H9 (cell line): ENCODE results near the gene VSIG10L. TPM values are rescaled to one million over a fixed set of nuclear protein-coding genes. Genes with fewer than 3 reads are reported as not detected.
A peak's percentile ranks its signal among the peaks of the same experiment; 100 is the strongest.

Source experiments
- DNase-seq: peaks from one replicate; pipeline ENCODE4 v3.0.0-alpha.2; 2017
- H2AFZ ChIP-seq: one replicate; pipeline ENCODE4 v1.6.1; 2013; ENCODE audit warnings: mild to moderate bottlenecking, low read length, control low read depth, moderate library complexity
- H2AK5ac ChIP-seq: 2 replicates; pipeline ENCODE4 v1.6.1; 2013; ENCODE audit warnings: low read length, control low read depth, mixed read lengths; ENCODE audit not compliant: insufficient read length
- H2BK120ac ChIP-seq: one replicate; pipeline ENCODE4 v1.6.1; 2013; ENCODE audit warnings: low read depth, mild to moderate bottlenecking, low read length, control low read depth, inconsistent platforms; ENCODE audit not compliant: poor library complexity, severe bottlenecking
- H2BK12ac ChIP-seq: 2 replicates; pipeline ENCODE4 v1.6.1; 2013; ENCODE audit warnings: low read length, control low read depth, mixed read lengths, low read depth; ENCODE audit not compliant: insufficient read length
- H2BK15ac ChIP-seq: 2 replicates; pipeline ENCODE4 v1.6.1; 2013; ENCODE audit warnings: low read depth, low read length, control low read depth
- H2BK20ac ChIP-seq: one replicate; pipeline ENCODE4 v1.6.1; 2013; ENCODE audit warnings: low read depth, mild to moderate bottlenecking, low read length, control low read depth, inconsistent platforms; ENCODE audit not compliant: poor library complexity, severe bottlenecking
- H2BK5ac ChIP-seq: 2 replicates; pipeline ENCODE4 v1.6.1; 2013; ENCODE audit warnings: low read length, control low read depth, mixed read lengths; ENCODE audit not compliant: insufficient read length
- H3K14ac ChIP-seq: 2 replicates; pipeline ENCODE4 v1.6.1; 2013; ENCODE audit warnings: low read length, control low read depth; ENCODE audit not compliant: insufficient read depth
- H3K18ac ChIP-seq: 2 replicates; pipeline ENCODE4 v1.6.1; 2013; ENCODE audit warnings: low read depth, mild to moderate bottlenecking, mixed read lengths, low read length, control low read depth; ENCODE audit not compliant: insufficient read length
- H3K23ac ChIP-seq: 2 replicates; pipeline ENCODE4 v1.6.1; 2013; ENCODE audit warnings: low read length, control low read depth, mixed read lengths, low read depth; ENCODE audit not compliant: insufficient read length
- H3K23me2 ChIP-seq: 2 replicates; pipeline ENCODE4 v1.6.1; 2013; ENCODE audit warnings: low read depth, mild to moderate bottlenecking, mixed read lengths, low read length, control low read depth; ENCODE audit not compliant: insufficient read length, poor library complexity, severe bottlenecking
- H3K27ac ChIP-seq: 2 replicates; pipeline ENCODE4 v1.5.1; 2013; ENCODE audit warnings: low read length, control low read depth, mixed read lengths, low read depth; ENCODE audit not compliant: insufficient read length
- H3K27me3 ChIP-seq: 2 replicates; pipeline ENCODE4 v1.6.1; 2013; ENCODE audit warnings: low read length, control low read depth, inconsistent platforms; ENCODE audit not compliant: insufficient read depth
- H3K4ac ChIP-seq: 2 replicates; pipeline ENCODE4 v1.6.1; 2013; ENCODE audit warnings: low read depth, mild to moderate bottlenecking, control low read depth, inconsistent platforms, low read length, moderate library complexity
- H3K4me1 ChIP-seq: 2 replicates; pipeline ENCODE4 v1.6.1; 2013; ENCODE audit warnings: low read length, control low read depth, inconsistent platforms; ENCODE audit not compliant: insufficient read depth
- H3K4me2 ChIP-seq: 2 replicates; pipeline ENCODE4 v1.6.1; 2013; ENCODE audit warnings: low read length, control low read depth, mixed read lengths; ENCODE audit not compliant: insufficient read length, insufficient read depth
- H3K56ac ChIP-seq: 2 replicates; pipeline ENCODE4 v1.6.1; 2013; ENCODE audit warnings: low read depth, mild to moderate bottlenecking, mixed read lengths, low read length, control low read depth; ENCODE audit not compliant: insufficient read length
- H3K79me1 ChIP-seq: 2 replicates; pipeline ENCODE4 v1.6.1; 2013; ENCODE audit warnings: low read depth, mild to moderate bottlenecking, moderate library complexity, low read length, control low read depth, inconsistent platforms; ENCODE audit not compliant: insufficient read depth, poor library complexity, severe bottlenecking
- H3K79me2 ChIP-seq: 2 replicates; pipeline ENCODE4 v1.6.1; 2013; ENCODE audit warnings: low read length, control low read depth, inconsistent platforms; ENCODE audit not compliant: insufficient read depth
- H3K9ac ChIP-seq: 2 replicates; pipeline ENCODE4 v1.6.1; 2013; ENCODE audit warnings: low read length, control low read depth, mixed read lengths; ENCODE audit not compliant: insufficient read length; ENCODE audit errors: extremely low read depth
- H3K9me3 ChIP-seq: one replicate; pipeline ENCODE4 v1.6.1; 2013; ENCODE audit warnings: low read depth, low read length, inconsistent platforms; ENCODE audit not compliant: control insufficient read depth
- H3T11ph ChIP-seq: one replicate; pipeline ENCODE4 v1.6.1; 2013; ENCODE audit warnings: mild to moderate bottlenecking, low read length, control low read depth, inconsistent platforms
- H4K20me1 ChIP-seq: one replicate; pipeline ENCODE4 v1.6.1; 2013; ENCODE audit not compliant: control insufficient read depth, insufficient read length, insufficient read depth
- H4K5ac ChIP-seq: 2 replicates; pipeline ENCODE4 v1.6.1; 2013; ENCODE audit warnings: low read depth, mild to moderate bottlenecking, mixed read lengths, low read length, control low read depth; ENCODE audit not compliant: insufficient read length
- H4K8ac ChIP-seq: replicated peaks from 2 replicates; pipeline ENCODE4 v1.6.1; 2013; ENCODE audit warnings: low read length, control low read depth, mixed read lengths, low read depth; ENCODE audit not compliant: insufficient read length
- H4K91ac ChIP-seq: 2 replicates; pipeline ENCODE4 v1.6.1; 2013; ENCODE audit warnings: low read depth, mild to moderate bottlenecking, moderate library complexity, mixed read lengths, low read length, control low read depth; ENCODE audit not compliant: insufficient read length
- H3K27ac Mint-ChIP-seq, 3 experiments: 2 replicates in 2 of 3; 3 replicates in 1 of 3; pipeline ENCODE4 v1.8.0; 2020 to 2021; ENCODE audit warnings: mixed read lengths in 3 of 3, mild to moderate bottlenecking in 1 of 3, moderate library complexity in 1 of 3
- H3K27me3 Mint-ChIP-seq: 2 replicates; pipeline ENCODE4 v1.8.0; 2021; ENCODE audit warnings: low read depth, mild to moderate bottlenecking, moderate library complexity, mixed read lengths
- H3K36me3 Mint-ChIP-seq, 3 experiments: 2 replicates in 2 of 3; 3 replicates in 1 of 3; pipeline ENCODE4 v1.8.0; 2020 to 2021; ENCODE audit warnings: low read depth in 3 of 3, mixed read lengths in 3 of 3; ENCODE audit not compliant: insufficient read depth in 1 of 3
- H3K4me1 Mint-ChIP-seq, 2 experiments: 2 replicates each; pipeline ENCODE4 v1.8.0; 2020; ENCODE audit warnings: mixed read lengths in 2 of 2
- H3K4me3 Mint-ChIP-seq, 2 experiments: 2 replicates in 1 of 2; 3 replicates in 1 of 2; pipeline ENCODE4 v1.8.0; 2020 to 2021; ENCODE audit warnings: mild to moderate bottlenecking in 2 of 2, mixed read lengths in 2 of 2, moderate library complexity in 1 of 2
- H3K9me3 Mint-ChIP-seq, 2 experiments: 2 replicates in 1 of 2; 3 replicates in 1 of 2; pipeline ENCODE4 v1.8.0; 2020; ENCODE audit warnings: mild to moderate bottlenecking in 2 of 2, mixed read lengths in 2 of 2, moderate library complexity in 1 of 2
- WGBS: extraction: QIAGEN DNeasy Blood & Tissue Kit; methylation state at CpG from one replicate; pipeline ENCODE4 v1.1.7; 2013; ENCODE audit warnings: missing lambda C conversion rate, low lambda C conversion rate, mixed read lengths; ENCODE audit not compliant: insufficient read length; ENCODE audit errors: extremely low coverage; 5-methylcytosine and 5-hydroxymethylcytosine counted together
- total RNA-seq: library from RNA; stranded (reverse); gene quantifications from 2 replicates; pipeline ENCODE4 v1.2.1, GENCODE V29; 2021
- TF ChIP-seq, protein P1 (sequence below): fragments of 200-600 bp; sonication (generic); conservative IDR thresholded peaks from 3 replicates; pipeline ENCODE4 v1.8.0; 2021; ENCODE audit warnings: antibody characterized with exemption, mild to moderate bottlenecking

VSIG10L gene
- total RNA-seq, 1 experiment from 2014 or later, result 5.6 TPM

DNA sequence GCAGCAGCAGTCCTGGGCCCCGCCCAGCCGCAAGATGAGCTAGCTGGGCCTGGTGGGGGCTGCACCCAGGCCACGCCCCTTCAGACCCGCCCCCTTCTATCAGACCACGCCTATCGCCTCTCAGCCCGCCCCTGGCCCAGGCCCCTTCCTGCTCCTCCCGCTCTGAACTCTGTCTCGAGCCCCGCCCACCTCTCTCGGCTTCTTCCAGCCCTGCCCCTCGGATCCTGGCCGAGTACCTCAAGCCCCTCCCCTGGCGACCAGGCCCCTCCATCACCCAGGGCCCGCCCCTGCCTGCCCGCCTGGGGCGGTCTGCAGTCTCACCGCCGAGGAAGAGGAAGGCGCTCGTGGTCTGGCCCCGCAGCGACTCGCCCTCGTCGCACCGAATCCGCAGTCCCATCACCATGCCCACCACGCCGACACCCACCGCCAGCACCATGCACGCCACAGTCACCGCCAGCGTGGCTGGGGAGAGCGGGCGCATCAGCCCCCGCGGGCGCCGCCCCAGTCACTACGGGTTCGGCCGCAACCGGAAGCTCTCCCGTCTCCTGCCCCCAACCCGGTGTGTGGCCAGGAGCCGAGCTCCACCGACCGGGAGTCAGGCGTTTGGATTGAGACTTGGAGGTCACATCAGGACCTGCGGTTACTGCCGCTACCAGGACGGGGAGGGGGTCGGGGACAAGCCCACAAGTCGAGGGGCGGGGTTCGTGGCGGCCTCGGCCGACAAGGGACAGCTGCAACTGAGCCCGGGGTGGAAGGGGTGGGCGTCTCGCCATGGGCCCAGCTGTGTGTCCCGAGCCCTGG, 25.8 kb upstream of the VSIG10L start:
- WGBS, result no CpG with 5 or more reads among the region's 64 CpGs
- no peaks in the 10 kb centered on the region; a peak in 1 of 7 replicates for H3K36me3 Mint-ChIP-seq
- H3K4me2 ChIP-seq, result peak overlapping the region; percentile 69

More for the DNA sequence above, 25.8 kb upstream of the VSIG10L start:
- Histone ChIP-seq H3T11ph (no peak overlapping the region), H3K79me1 (no peaks in the 10 kb centered on the region), H4K20me1 (no peaks in the 10 kb centered on the region), H4K8ac (no peak overlapping the region), H4K91ac (no peak overlapping the region), H3K23ac (no peak overlapping the region), H3K9me3 (no peaks in the 10 kb centered on the region), H3K9ac (peak overlapping the region; percentile 71), H2BK120ac (no peak overlapping the region), H3K4ac (no peak overlapping the region), H2AK5ac (no peak overlapping the region), H3K27me3 (no peaks in the 10 kb centered on the region), H2BK20ac (no peak overlapping the region), H3K14ac (peak overlapping the region; percentile 90), H2BK15ac (no peak overlapping the region; the same call in 1 of the 2 replicates), H2BK12ac (no peak overlapping the region), H3K18ac (peak overlapping the region; percentile 97), H4K5ac (no peak overlapping the region), H3K27ac (no peak overlapping the region), H3K4me1 (no peaks in the 10 kb centered on the region), H3K56ac (no peak overlapping the region), H2BK5ac (no peak overlapping the region), H3K23me2 (peaks cover 21% of the 10 kb centered on the region), H2AFZ (no peak overlapping the region), H3K79me2 (no peaks in the 10 kb centered on the region)
- TF ChIP-seq, protein P1, sequence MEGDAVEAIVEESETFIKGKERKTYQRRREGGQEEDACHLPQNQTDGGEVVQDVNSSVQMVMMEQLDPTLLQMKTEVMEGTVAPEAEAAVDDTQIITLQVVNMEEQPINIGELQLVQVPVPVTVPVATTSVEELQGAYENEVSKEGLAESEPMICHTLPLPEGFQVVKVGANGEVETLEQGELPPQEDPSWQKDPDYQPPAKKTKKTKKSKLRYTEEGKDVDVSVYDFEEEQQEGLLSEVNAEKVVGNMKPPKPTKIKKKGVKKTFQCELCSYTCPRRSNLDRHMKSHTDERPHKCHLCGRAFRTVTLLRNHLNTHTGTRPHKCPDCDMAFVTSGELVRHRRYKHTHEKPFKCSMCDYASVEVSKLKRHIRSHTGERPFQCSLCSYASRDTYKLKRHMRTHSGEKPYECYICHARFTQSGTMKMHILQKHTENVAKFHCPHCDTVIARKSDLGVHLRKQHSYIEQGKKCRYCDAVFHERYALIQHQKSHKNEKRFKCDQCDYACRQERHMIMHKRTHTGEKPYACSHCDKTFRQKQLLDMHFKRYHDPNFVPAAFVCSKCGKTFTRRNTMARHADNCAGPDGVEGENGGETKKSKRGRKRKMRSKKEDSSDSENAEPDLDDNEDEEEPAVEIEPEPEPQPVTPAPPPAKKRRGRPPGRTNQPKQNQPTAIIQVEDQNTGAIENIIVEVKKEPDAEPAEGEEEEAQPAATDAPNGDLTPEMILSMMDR, result no peak
- Mint-ChIP-seq H3K4me1 (peaks cover 34 to 36% of the 10 kb centered on the region in 2 experiments), H3K27ac (peak overlapping the region; percentile 44 to 98 (median 84); a peak in 4 of 7 replicates), H3K27me3 (peaks cover 10% of the 10 kb centered on the region), H3K9me3 (no peaks in the 10 kb centered on the region), H3K4me3 (peak overlapping the region; percentile 95 to 100)
- peak; percentile 99 for DNase-seq
